Parathyroid adenoma (tissue), 2 donors: ENCODE data around the gene ZGRF1.

ENCODE experiments used
- H2AFZ ChIP-seq: fragments of 300-600 bp; sonication (generic); one replicate; pipeline ENCODE4 v1.7.0; 2017; ENCODE audit warnings: antibody characterized with exemption, mild to moderate bottlenecking
- H3K27ac ChIP-seq: fragments of 300-600 bp; sonication (generic); one replicate; pipeline ENCODE4 v1.7.0; 2017
- H3K27me3 ChIP-seq: fragments of 300-600 bp; sonication (generic); one replicate; pipeline ENCODE4 v1.7.0; 2017; ENCODE audit warnings: low read length; ENCODE audit not compliant: control insufficient read depth, insufficient read depth
- H3K36me3 ChIP-seq: fragments of 300-600 bp; sonication (generic); one replicate; pipeline ENCODE4 v1.7.0; 2017; ENCODE audit warnings: low read length; ENCODE audit not compliant: control insufficient read depth, insufficient read depth
- H3K4me1 ChIP-seq: fragments of 300-600 bp; sonication (generic); one replicate; pipeline ENCODE4 v1.7.0; 2017; ENCODE audit warnings: control low read depth
- H3K4me2 ChIP-seq: fragments of 300-600 bp; sonication (generic); one replicate; pipeline ENCODE4 v1.7.0; 2017; ENCODE audit warnings: low read length
- H3K4me3 ChIP-seq: fragments of 300-600 bp; sonication (generic); one replicate; pipeline ENCODE4 v1.7.0; 2017; ENCODE audit warnings: low read depth, low read length
- H3K79me2 ChIP-seq: fragments of 300-600 bp; sonication (generic); one replicate; pipeline ENCODE4 v1.7.0; 2017; ENCODE audit warnings: control low read depth
- H3K9ac ChIP-seq: fragments of 300-600 bp; sonication (generic); one replicate; pipeline ENCODE4 v1.7.0; 2017; ENCODE audit warnings: mild to moderate bottlenecking
- H3K9me3 ChIP-seq: fragments of 300-600 bp; sonication (generic); one replicate; pipeline ENCODE4 v1.7.0; 2017; ENCODE audit warnings: low read length; ENCODE audit not compliant: control insufficient read depth
- CTCF ChIP-seq: fragments of 300-600 bp; sonication (generic); IDR thresholded peaks from one replicate; pipeline ENCODE4 v1.7.0; 2017; ENCODE audit warnings: antibody characterized with exemption, mild to moderate bottlenecking
- donor health status: primary hyperparathyroidism.

Gene ZGRF1

GRCh38 chr4:112649055-112649408 is 12.3 kb upstream of the ZGRF1 start:
- no peak overlapping the region for H3K4me3 ChIP-seq
- H3K36me3 ChIP-seq = no peaks in the 10 kb centered on the region
- no peak for TF ChIP-seq CTCF
- H3K4me1 ChIP-seq = no peaks in the 10 kb centered on the region
- H3K79me2 ChIP-seq = no peaks in the 10 kb centered on the region
- no peak overlapping the region for H3K9ac ChIP-seq
- H2AFZ ChIP-seq = no peak overlapping the region
- H3K27me3 ChIP-seq = no peaks in the 10 kb centered on the region
- no peak overlapping the region for H3K27ac ChIP-seq
- H3K4me2 ChIP-seq = no peak overlapping the region
- no peaks in the 10 kb centered on the region for H3K9me3 ChIP-seq

- H3K9ac ChIP-seq = no peak overlapping the region
- H3K79me2 ChIP-seq = no peaks in the 10 kb centered on the region
- no peaks in the 10 kb centered on the region for H3K4me1 ChIP-seq
- no peak for TF ChIP-seq CTCF
- H3K9me3 ChIP-seq = no peaks in the 10 kb centered on the region
- no peaks in the 10 kb centered on the region for H3K27me3 ChIP-seq
- H3K4me3 ChIP-seq = no peak overlapping the region
- no peak overlapping the region for H2AFZ ChIP-seq
- H3K27ac ChIP-seq = no peak overlapping the region
- no peaks in the 10 kb centered on the region for H3K36me3 ChIP-seq
- no peak overlapping the region for H3K4me2 ChIP-seq
These were observed 11.8 kb upstream of the ZGRF1 start for GRCh38 chr4:112648263-112649054.

GRCh38 chr4:112647785-112648184 is 11.1 kb upstream of the ZGRF1 start:
- no peaks in the 10 kb centered on the region for H3K79me2 ChIP-seq
- H3K27ac ChIP-seq = no peak overlapping the region
- H3K4me2 ChIP-seq = no peak overlapping the region
- H2AFZ ChIP-seq = no peak overlapping the region
- no peaks in the 10 kb centered on the region for H3K4me1 ChIP-seq
- no peaks in the 10 kb centered on the region for H3K9me3 ChIP-seq
- no peaks in the 10 kb centered on the region for H3K27me3 ChIP-seq
- no peak overlapping the region for H3K9ac ChIP-seq
- H3K4me3 ChIP-seq = no peak overlapping the region
- TF ChIP-seq CTCF = no peak
- H3K36me3 ChIP-seq = no peaks in the 10 kb centered on the region

- no peaks in the 10 kb centered on the region for H3K36me3 ChIP-seq
- H3K4me2 ChIP-seq = no peak overlapping the region
- H3K79me2 ChIP-seq = no peaks in the 10 kb centered on the region
- H2AFZ ChIP-seq = no peak overlapping the region
- no peak overlapping the region for H3K4me3 ChIP-seq
- no peaks in the 10 kb centered on the region for H3K27me3 ChIP-seq
- H3K4me1 ChIP-seq = no peaks in the 10 kb centered on the region
- no peak overlapping the region for H3K9ac ChIP-seq
- no peaks in the 10 kb centered on the region for H3K9me3 ChIP-seq
- no peak overlapping the region for H3K27ac ChIP-seq
- TF ChIP-seq CTCF = no peak
These were observed 10.2 kb upstream of the ZGRF1 start for GRCh38 chr4:112646632-112647537.
